ENCODE data around the gene UBN2. TPM values are rescaled to one million over a fixed set of nuclear protein-coding genes. Genes with fewer than 3 reads are reported as not detected.

Gene UBN2
- total RNA-seq, 1 donor from 2014 or later = 13.2 TPM

DNA sequence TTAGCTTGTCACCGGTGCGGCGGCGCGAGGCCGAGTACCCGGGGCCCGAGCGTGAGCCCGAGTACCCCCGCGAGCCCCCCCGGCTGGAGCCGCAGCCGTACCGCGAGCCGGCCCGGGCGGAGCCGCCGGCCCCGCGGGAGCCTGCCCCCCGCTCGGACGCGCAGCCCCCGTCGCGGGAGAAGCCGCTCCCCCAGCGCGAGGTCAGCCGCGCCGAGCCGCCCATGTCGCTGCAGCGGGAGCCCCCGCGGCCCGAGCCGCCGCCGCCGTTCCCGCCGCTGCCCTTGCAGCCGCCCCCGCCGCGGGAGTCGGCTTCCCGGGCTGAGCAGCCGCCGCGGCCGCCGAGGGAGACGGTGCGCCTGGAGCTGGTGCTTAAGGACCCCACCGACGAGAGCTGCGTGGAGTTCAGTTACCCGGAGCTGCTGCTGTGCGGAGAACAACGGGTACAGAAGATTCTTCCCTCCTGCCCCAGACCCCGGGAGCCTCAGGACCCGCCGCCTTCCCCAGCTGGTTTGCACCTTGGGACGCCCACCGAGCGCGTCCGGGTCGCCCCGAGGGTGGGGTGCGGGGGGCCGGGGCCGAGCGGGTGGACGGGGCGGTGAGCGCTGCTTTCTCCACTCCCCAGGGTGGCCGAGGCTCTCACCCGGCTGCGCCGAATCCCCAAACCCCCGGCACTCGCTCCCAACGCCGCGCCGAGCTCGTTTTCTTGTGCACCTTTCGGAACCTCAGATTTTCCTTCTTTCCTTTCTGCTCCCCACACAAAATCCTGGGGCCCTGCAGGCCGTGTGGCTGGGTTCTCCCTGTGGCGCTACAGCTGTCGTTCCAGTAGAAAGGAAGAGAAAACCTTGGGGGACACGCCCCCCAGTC, 708 bp downstream of the UBN2 start:
- intact Hi-C loops (cut with micrococcal nuclease) = loop anchor here (1.0 to 10.0 kb wide), 7 partner anchors 99 to 771 kb away; partner anchors contain the start of genes LUC7L2, TRIM24 and ZC3HAV1

DNA sequence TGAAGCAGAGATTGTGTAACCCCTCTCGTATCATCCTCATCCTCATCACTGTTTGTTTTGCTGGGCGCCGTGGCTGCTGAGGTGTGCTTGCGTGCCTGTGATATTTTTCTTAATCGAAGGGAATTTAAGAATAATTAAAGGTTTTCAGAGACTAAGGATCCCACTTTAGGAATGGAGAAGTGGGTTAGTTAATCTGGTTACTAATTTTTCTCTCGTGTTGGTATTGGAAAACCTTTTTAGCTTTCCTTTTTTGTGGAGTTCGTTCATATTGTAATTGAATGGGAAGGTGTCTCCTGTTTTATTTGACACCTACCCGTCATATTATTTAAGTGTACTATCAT, 1.3 kb downstream of the UBN2 start:
- intact Hi-C loops (cut with micrococcal nuclease) = loop anchor here (10.0 kb wide), 1 partner anchor 348 kb away; no protein-coding TSS in a partner anchor

DNA sequence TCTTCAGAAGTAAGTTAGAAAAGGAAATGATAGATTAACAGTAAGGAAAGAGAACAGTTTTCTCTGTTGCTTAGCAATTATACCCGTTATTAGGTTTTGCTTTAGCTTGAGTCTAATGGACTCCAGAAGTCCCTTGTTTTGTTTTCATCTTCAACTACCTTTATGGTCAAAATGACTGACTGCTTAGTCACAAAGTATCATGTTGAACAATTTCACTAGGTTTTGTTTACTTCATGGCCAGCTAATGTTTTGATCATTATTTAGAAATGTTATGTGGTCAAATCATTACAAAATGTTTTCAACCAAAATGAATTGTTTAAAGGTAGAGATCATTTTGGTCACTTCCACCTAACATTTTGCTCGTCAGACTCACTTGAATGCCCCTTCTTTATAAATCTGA, 1.9 kb downstream of the UBN2 start:
- intact Hi-C loops (cut with micrococcal nuclease) = loop anchor here (10.0 kb wide), 1 partner anchor 348 kb away; no protein-coding TSS in a partner anchor

DNA sequence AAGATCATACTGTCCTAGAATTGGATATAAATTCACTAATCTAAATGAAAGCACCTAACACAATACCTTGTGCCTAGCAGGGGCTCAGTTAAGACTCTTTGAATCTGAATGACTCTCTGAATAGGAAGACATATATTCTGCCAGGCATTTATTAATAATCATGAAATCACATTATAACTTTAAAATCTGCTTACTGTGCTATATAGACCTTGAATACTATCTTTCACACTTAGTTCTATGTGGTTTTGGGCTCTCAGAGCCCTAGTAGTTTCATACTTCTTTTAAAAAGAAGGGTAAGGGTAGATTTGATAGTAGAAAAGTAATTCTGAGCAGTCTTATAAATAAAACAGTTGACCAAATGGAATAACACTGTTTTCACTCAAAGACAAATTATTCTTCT, 10.2 kb downstream of the UBN2 start:
- intact Hi-C loops (cut with micrococcal nuclease) = no loop called here

DNA sequence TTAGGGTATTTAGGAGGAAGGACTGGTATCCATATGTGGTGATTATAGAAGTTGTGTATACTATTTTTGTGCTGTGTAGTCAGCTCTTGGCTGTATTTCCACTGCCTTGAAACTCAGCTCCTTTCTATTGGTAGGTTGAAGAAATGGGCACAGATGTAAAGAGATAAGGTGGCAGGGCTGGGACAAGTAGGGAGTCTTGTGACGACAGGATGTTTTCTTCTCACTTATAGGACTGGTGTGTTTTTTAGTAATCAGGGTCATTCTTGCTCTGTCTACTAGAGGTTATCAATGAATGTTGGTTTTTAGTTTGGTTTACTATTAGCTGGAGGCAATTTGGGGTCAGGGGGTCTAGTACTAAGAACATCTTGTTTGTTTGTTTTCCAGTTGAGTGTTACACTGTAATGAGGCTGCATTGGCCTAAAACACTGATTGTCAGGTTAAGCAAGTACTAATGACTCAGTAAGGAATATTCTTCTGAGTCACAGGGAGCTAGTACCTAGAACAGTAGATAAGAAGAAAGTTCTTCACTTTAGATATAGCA, 11.8 kb downstream of the UBN2 start:
- intact Hi-C loops (cut with micrococcal nuclease) = no loop called here

DNA sequence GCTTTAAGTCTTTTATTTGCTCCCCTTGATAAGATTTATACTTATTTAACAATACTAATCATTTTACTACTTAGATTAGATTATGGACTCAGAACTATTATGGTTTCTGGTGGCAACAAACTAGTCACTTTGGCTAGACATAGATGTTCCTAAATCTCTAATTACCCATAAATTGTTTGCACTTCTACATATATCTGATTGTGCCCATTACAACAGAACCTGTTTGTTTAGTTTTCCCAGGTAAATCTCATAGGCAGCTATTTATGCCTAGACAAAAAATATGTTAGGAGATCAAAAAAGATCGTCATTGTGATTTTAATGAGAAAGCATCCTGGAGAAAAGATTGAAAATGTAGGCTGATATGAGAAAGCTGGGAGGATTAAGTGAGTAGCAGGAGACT, 14.4 kb downstream of the UBN2 start:
- intact Hi-C loops (cut with micrococcal nuclease) = no loop called here

DNA sequence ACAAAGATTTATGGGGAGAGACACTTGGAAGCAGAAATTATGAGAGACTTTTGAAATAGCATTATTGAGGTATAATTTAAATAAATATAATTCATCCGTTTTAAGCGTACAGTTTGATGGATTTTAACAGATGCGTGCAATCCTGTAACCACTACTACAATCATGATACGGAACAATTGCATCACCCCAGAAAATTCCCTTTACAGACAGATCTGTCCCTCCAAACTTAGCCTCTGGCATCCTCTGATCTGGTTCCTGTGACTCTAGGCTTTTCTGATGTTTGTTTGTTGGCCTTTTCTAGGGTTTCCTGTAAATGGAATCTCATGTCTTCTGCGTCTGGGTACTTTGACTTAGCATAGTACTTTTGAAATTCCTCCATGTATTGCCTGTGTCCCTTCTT, 15.5 kb downstream of the UBN2 start:
- intact Hi-C loops (cut with micrococcal nuclease) = no loop called here

DNA sequence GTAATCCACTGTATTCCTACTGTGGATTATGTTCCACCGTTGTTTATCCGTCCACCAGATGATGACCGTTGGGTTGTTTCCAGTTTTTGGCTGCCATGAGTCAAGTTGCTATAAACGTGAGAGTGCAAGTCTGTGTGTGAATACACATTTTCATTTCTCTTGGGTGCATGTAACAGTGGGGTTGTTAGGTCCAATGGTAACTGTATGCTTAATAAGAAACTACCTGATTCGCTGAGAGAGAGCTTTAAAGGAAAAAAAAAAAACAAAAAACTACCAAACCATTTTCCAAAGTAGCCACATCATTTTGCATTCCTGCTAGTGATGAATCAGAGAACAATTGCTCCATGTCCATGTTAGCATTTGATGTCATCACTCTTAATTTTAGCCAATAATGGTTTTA, 15.9 kb downstream of the UBN2 start:
- intact Hi-C loops (cut with micrococcal nuclease) = no loop called here

DNA sequence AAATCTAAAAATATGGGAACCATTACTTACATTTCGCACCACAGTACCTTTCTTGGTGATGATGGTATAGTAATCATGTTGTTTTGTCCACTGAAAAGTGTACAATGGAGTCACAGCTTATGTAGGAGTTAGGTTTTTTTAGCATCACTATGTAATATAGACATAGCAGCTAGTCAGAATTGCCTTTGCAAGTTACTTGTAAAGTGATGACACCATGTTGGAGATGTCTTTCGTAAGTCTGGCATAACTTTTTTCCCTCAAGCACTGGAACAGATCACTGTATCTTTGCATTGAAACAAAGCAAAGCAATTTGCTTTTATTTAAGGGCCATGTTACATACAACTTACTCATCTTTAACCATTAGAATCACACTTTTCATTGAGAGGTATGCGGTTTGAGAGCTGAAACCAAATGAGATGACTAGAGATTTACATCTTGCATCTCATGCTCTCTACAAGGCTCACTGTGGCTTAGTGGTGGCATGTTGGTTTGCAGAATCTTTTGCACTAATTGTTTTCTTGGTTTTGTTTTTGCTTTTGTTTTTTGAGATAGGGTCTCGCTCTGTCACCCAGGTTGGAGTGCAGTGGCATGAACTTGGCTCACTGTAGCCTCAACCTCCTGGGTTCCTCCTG, 18.3 kb downstream of the UBN2 start:
- intact Hi-C loops (cut with micrococcal nuclease) = no loop called here

DNA sequence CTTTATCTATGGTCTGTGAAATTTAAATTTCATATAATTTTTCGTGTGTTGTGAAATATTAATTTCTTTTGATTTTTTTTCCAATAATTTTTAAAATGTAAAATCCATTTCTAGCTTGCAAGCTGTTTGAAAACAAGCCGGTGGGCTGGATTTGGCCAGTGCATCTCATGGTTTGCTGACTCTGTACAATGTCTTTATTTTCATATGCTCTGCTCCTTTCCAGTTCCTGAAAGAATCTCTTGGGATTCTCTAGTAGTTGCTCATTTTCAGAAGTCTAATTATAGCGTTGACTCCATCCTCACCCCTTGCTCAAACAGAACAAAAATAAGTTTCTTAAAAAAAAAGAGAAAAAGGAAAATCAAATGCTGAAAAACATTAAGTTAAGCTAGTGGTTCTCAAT, 21.4 kb downstream of the UBN2 start:
- intact Hi-C loops (cut with micrococcal nuclease) = no loop called here

DNA sequence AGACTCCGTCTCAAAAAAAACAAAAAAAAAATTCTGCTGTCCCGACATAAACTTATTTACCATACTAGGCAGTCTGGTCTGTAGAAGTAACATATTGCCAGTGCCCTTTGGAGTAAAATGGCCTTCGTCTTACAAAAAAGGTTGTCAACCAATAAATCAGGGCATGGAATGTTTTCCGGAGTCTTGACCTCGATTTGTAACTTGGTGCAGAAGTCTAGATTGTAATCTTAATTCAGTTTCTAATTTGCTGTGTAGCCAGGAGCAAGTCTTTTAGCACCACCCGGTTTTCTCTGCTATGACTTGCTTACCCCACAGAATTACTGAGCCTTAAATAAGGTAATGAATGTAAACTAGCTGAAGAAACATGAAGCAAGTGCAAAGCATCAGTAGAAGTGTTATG, 23.2 kb downstream of the UBN2 start:
- intact Hi-C loops (cut with micrococcal nuclease) = no loop called here

DNA sequence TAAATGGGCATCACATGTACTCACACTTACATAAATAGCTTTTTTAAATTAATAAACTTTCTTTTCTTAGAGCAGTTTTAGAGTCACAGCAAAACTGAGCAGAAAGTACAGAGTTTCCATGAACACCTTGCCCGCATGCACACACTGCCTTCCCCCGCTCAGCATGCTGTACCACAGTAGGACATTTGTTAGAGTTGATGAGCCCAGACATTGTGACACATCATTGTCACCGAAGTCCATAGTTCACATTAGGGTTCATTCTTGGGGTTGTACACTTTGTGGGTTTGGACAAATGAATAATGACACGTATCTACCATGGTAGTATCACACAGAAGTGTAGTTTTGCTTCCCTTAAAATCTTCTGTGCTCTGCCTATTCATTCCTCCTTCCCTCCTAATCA, 23.7 kb downstream of the UBN2 start:
- intact Hi-C loops (cut with micrococcal nuclease) = no loop called here

DNA sequence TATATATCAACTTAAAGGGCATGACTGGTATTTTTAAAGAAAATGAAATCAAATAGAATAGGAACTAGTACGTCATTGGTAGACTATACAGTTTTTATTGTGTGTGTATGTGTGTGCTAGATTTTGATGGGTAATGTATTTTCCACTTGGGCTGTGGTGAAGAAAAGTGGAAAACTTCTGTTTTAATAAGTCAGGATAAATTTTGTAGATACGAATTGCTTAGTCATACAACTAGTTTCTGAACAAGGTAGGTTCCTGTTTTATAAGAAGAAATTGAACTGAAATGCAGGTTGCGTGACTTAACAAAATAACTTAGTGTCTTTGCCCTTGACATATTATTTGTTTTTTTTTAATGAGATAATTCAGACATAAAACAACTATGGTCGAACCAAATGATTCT, 24.3 kb downstream of the UBN2 start:
- intact Hi-C loops (cut with micrococcal nuclease) = no loop called here

DNA sequence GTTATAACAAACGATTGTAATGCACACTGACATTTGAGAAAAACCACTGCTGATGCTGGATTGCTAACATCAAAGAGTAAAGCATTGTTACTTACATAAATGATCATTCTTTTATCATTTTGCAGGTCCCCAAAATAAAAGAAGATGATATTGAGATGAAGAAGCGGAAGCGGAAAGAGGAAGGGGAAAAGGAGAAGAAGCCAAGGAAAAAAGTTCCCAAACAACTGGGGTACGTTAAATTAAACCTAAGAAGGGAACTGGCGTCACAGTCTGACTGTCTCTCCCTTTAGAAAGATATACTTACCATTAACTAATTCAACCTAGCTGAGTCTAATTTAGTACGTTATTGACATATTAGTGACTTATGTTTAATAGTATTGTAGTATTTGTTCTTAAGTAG, 28.1 kb downstream of the UBN2 start:
- intact Hi-C loops (cut with micrococcal nuclease) = no loop called here

DNA sequence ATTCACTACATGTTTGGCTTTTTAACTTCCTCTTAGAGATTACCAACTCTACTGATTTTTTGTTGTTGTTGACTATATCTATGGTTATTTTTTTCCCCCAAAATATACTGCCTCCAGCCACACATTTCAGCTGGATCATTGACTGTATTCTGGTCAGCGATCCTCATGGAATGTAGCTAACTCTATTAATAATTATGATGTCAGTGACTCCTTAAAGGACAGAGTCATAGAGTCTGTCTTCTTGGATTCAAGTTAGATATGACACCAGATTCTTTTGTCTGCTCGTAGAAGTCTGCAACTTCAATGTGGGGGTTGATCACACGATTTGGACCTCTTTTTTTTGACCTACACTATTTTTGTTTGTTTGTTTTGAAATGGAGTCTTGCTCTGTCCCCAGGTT, 33.2 kb downstream of the UBN2 start:
- intact Hi-C loops (cut with micrococcal nuclease) = no loop called here

DNA sequence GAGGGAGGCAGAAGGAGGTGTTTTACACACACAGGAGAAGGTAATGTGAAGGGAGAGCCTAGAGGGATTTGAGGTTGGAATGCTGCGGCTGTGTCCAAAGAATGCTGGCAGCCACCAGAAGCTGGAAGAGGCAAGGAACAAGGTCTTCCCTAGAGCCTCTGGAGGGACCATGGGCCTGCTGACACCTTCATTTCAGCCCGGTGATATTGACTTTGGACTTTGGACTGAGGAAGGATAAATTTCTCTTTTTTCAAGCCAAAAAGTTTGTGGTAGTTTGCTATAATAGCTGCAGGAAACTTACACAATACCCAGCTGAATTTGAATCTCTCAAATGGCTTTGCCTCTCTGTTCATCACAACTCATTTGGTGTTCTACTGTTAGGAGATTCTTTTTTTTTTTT, 34.6 kb downstream of the UBN2 start:
- intact Hi-C loops (cut with micrococcal nuclease) = no loop called here

DNA sequence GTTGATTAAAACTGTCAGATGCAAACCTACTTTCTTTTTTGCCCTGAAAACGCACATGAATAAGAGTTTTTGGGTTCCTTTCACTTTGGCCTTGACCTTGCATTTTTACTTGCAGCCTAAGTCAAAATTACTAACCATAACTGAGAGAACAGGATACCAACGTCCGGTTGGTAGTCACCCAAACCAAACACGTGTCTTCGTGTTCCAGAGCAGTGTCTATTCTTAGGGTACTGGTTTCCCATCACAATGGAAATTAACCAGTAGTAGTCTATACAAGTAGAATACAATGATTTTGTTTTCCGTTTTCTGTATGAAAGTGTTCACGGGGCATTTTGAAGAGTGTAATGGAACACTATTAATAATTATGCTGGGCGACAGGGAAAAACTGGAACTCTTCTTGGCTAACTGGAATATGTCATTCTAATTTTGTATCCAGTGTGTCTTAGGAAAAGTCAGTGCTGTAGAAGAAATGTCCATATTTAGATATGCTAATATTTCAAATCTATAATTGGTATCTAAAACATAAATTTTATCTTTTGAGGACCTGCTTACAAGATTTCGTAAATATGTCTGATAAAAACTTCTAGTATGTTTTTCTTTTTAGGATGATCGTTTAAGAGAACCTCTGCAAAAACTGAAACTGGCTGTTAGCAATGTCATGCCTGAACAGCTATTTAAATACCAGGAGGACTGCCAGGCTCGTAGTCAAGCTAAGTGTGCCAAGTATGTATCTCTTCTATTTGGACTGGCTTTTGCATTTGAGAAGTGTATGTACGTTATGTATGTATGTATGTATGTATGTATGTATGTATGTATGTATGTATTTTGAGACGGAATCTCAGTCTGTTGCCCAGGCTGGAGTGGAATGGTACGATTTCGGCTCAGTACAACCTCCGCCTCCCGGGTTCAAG, 40.9 kb downstream of the UBN2 start:
- intact Hi-C loops (cut with micrococcal nuclease) = no loop called here

DNA sequence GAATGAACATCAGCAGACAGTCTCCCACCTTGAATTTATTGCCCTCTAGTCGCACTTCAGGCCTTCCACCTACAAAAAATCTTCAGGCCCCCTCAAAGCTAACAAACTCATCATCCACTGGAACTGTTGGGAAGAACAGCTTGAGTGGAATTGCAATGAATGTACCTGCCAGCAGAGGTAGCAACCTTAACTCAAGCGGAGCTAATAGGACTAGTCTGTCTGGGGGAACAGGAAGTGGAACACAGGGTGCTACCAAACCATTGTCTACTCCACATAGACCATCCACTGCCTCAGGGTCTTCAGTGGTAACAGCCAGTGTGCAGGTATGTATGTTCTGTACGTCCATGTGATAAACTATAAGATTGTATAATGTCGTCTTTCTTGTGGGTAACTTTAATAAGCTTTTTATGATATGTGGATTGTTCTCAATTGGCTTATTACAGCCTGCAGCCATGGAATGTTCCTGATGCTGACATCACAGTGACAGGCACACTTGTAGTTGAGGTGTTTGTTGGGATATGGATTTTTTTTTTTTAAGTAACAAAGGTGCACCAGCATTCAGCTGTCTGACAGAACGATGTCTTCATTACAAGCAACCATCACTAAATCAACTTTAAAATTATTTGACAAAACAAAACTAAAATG, 53.3 kb downstream of the UBN2 start:
- intact Hi-C loops (cut with micrococcal nuclease) = no loop called here

DNA sequence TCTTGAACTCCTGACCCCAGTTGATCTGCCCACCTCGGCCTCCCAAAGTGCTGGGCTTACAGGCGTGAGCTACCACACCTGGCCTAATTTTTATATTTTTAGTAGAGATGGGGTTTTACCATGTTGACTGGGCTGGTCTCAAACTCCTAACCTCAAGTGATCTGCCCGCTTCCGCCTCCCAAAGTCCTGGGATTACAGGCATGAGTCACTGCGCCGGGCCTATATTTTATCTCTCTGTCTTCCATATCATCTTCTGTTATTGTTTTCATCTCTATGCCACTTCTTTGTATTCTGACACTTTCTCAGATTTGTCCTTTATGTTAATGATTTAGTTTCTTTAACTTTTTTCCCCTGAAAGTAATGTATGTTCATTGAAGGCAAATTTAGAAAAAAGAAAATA, 55.1 kb downstream of the UBN2 start:
- intact Hi-C loops (cut with micrococcal nuclease) = no loop called here

DNA sequence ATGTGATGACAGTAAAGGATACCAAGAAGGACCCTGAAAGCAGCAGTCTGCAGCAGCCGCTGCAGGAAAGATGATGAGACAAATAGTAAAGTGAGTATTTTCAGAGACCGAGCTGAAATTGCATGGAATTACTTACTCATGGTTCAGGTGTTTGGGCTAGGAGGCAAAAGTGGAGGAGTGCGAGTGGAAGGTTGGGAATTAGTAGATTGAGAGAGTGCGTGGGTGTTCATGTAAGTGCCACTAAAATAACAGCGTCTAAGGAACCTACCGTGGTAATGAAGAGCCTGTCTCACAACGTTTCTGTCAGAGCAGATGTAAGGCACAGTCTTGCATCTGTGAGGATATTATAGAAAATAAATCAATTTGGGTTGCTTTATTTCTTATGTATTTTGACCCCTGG, 61.8 kb downstream of the UBN2 start:
- intact Hi-C loops (cut with micrococcal nuclease) = no loop called here

DNA sequence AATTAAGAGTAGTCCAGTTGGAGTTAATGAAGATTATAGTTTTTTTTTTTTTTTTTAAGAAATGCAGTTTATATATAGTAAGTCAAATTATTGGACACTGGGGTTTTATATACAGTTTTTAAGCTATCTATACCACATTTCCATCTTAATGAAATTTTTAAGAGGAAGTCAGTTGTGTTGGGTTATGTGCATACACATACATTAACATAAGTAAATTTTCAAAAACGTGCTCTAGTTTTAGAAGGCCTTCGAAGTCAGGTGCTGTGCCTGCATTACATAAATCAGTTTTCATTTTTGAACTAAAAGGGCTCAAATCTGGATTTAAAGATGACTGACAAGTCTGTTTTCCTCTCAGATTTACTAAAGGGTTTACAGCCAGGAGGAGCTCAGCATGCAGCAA, 62.5 kb downstream of the UBN2 start:
- intact Hi-C loops (cut with micrococcal nuclease) = no loop called here

Data from T-helper 2 cell treated with Interferon-gamma antibody and Interleukin-4, amounts not matched to agents 100 ng/mL and 5 ng/mL, for 36 hours (primary cell).